BLaER1 (cell line): Measurements from ENCODE around the gene ANKRD28.
"Not testable (repeated sequence)": the region's sequence is repeated elsewhere in the genome, so short reads cannot be mapped to it uniquely, and the experiment has no call there.

Experiments
- H3K27ac ChIP-seq: shearing (Covaris generic); formaldehyde crosslinking; 2 replicates; pipeline ENCODE4 v1.8.1; 2022
- H3K27me3 ChIP-seq: shearing (Covaris generic); formaldehyde crosslinking; 2 replicates; pipeline ENCODE4 v1.8.1; 2022
- H3K36me3 ChIP-seq: shearing (Covaris generic); formaldehyde crosslinking; 2 replicates; pipeline ENCODE4 v1.8.1; 2022
- H3K4me1 ChIP-seq: shearing (Covaris generic); formaldehyde crosslinking; 2 replicates; pipeline ENCODE4 v1.8.1; 2022
- H3K4me2 ChIP-seq: shearing (Covaris generic); formaldehyde crosslinking; 2 replicates; pipeline ENCODE4 v1.8.1; 2022
- H3K4me3 ChIP-seq: shearing (Covaris generic); formaldehyde crosslinking; 2 replicates; pipeline ENCODE4 v1.8.1; 2022
- H3K9ac ChIP-seq: shearing (Covaris generic); formaldehyde crosslinking; 2 replicates; pipeline ENCODE4 v1.8.1; 2022
- H3K9me3 ChIP-seq: shearing (Covaris generic); formaldehyde crosslinking; 2 replicates; pipeline ENCODE4 v1.8.1; 2022
- H4K20me1 ChIP-seq: shearing (Covaris generic); formaldehyde crosslinking; 2 replicates; pipeline ENCODE4 v1.8.1; 2022
- Cebpa-rat ChIP-seq: shearing (Covaris generic); IDR thresholded peaks from 2 replicates; pipeline ENCODE4 v1.8.1; 2022

The ANKRD28 gene

DNA sequence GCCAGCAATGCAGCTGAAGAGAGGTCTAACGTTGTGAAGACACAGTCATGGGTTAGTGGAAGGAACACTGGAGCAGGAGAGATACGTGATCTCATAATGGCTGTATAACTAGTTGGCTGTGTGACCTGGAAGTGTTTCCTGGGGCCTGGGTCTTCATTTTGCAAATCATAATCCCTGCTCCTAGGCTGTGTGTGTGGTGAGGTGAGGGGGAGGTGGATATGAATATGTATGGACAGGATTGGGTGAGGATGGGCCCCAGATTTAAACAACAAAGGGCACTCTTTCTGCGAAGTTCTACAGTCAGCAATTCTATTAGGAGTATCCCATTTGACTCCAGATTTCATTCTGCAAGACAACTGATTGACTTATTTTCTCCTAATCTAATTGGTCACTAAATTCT, 41.3 kb downstream of the ANKRD28 start:
- no peak overlapping the region for H3K27ac ChIP-seq
- no peak overlapping the region for H3K4me2 ChIP-seq
- H3K27me3 ChIP-seq: no peaks in the 10 kb centered on the region
- no peak for TF ChIP-seq Cebpa-rat
- no peak overlapping the region for H3K9ac ChIP-seq
- no peaks in the 10 kb centered on the region for H3K4me1 ChIP-seq
- no peak overlapping the region for H3K4me3 ChIP-seq
- no peaks in the 10 kb centered on the region for H3K9me3 ChIP-seq
- H3K36me3 ChIP-seq: peaks cover 55% of the 10 kb centered on the region
- H4K20me1 ChIP-seq: peaks cover 22% of the 10 kb centered on the region; the same call in 1 of the 2 replicates

DNA sequence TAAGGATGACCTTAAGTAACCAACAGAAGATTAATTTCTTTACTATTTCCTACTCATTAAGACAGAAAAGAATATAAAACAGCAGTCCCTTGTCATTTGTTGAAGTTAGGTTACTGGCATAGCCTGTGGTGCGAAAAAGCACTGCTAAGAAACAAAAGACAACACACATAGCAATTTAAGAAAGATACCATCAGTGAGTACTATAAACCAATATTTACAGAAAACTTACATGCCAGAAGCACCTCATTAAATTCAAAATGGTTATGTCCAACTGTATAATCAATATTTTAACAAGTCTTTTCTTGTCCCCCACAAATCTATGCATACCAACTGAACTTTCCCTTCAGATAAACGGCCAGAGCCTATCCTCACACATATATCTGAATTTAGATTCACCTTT, 42.0 kb downstream of the ANKRD28 start:
- H3K36me3 ChIP-seq: peaks cover 61% of the 10 kb centered on the region
- no peak overlapping the region for H3K9ac ChIP-seq
- H3K4me2 ChIP-seq: no peak overlapping the region
- TF ChIP-seq Cebpa-rat: no peak
- no peaks in the 10 kb centered on the region for H3K27me3 ChIP-seq
- H3K4me3 ChIP-seq: no peak overlapping the region
- H4K20me1 ChIP-seq: peaks cover 22% of the 10 kb centered on the region; the same call in 1 of the 2 replicates
- H3K4me1 ChIP-seq: no peaks in the 10 kb centered on the region
- no peaks in the 10 kb centered on the region for H3K9me3 ChIP-seq
- no peak overlapping the region for H3K27ac ChIP-seq

DNA sequence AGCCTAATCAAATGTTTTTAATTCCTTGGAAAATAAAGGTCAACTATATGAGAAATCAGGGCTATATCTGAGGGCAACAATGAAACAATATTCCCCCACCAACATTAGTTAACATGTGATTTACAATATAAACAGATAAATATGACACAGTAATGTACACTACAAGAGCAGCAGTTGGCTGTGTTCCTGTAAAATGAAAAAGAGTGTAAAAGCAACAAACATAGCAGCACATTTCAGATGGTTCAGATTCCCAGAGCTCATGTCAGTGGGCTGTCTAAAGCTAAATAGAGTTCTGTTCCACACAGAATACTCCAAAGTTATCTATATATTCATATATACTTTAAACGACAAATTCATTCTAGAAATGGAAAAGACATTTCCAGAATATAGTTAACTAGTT, 42.6 kb downstream of the ANKRD28 start:
- Histone ChIP-seq H3K36me3 (peaks cover 67% of the 10 kb centered on the region), H3K27me3 (no peaks in the 10 kb centered on the region), H3K9me3 (peaks cover 5% of the 10 kb centered on the region), H3K4me1 (no peaks in the 10 kb centered on the region), H4K20me1 (peaks cover 22% of the 10 kb centered on the region; the same call in 1 of the 2 replicates), H3K4me3 (no peak overlapping the region), H3K9ac (no peak overlapping the region), H3K27ac (no peak overlapping the region), H3K4me2 (no peak overlapping the region)
- TF ChIP-seq Cebpa-rat: no peak

DNA sequence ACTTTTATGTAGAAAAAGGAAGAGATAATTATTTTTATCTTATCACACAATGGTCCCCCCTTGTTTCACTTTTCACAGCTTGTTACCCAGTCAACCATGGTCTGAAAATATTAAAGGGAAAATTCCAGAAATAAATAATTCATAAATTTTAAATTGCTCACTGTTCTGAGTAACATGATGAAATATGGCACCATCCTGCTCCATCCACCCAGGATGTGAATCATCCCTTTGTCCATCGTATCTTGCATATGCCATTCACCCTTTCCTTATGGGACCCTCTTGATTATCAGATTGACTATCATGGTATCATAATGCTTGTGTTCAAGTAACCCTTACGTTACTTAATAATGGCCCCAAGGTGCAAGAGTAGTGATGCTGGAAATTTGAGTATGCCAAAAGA, 43.7 kb downstream of the ANKRD28 start:
- peaks cover 70% of the 10 kb centered on the region for H3K36me3 ChIP-seq
- no peak for TF ChIP-seq Cebpa-rat
- H3K9ac ChIP-seq: no peak overlapping the region
- H3K9me3 ChIP-seq: peaks cover 12% of the 10 kb centered on the region
- no peak overlapping the region for H3K4me3 ChIP-seq
- H3K4me1 ChIP-seq: no peaks in the 10 kb centered on the region
- H4K20me1 ChIP-seq: 0 out of 2 replicates have a peak, but pooled peaks cover 14% of the 10 kb centered on the region
- H3K27ac ChIP-seq: no peak overlapping the region
- H3K4me2 ChIP-seq: no peak overlapping the region
- no peaks in the 10 kb centered on the region for H3K27me3 ChIP-seq

DNA sequence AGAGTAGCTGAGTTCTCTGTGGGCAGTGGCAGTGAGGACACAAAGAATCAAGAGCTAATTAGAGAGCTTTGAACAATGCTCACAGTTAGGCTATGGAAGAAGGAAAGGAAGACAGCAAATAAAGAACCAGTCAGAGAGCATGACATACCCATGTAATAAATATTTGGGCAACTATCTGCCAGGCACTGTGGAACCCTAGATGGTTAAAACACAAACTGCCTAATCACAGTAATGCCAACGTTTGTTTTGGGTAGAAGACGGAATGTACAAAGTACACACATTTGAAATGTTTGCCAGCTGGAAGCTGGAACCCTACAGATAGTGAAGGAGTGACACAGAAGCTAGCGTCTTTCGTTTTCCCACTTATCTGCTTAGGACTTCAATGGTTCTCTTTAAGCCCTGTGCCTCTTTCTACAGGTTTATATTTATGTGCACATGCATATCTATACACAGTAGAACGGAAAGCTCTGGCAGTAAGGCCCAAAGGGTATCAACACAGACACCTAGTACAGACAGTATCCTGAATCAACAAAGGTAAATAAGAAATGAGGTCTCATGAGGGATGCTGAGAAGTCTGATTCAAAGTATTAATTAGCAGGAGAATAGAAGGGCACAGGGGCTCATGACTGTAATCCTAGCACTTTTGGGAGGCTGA, 44.6 kb downstream of the ANKRD28 start:
- Histone ChIP-seq H4K20me1 (0 out of 2 replicates have a peak, but pooled peaks cover 14% of the 10 kb centered on the region), H3K9ac (no peak overlapping the region), H3K27ac (no peak overlapping the region), H3K4me3 (no peak overlapping the region), H3K4me1 (no peaks in the 10 kb centered on the region), H3K9me3 (peaks cover 20% of the 10 kb centered on the region), H3K4me2 (no peak overlapping the region), H3K36me3 (peaks cover 72% of the 10 kb centered on the region), H3K27me3 (no peaks in the 10 kb centered on the region)
- TF ChIP-seq Cebpa-rat: no peak

DNA sequence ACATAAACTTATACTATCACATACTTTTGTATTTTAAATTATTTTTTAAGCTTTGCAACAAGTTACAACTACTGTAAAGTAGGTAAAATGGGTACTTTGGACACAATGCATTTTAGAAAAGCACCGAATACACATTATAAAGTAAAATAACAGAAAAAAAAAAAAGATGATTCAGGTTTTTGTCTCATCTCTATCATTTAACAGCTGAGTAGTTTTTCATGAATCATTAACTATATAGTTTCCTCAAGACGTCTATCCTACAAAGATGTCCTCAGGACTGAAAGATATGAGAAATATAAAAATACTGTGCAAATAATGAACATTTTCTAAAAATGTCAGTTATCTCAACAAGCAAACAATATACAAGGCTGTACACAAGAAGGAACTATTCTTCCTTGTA, 46.9 kb downstream of the ANKRD28 start:
- no peaks in the 10 kb centered on the region for H3K4me1 ChIP-seq
- no peak overlapping the region for H3K9ac ChIP-seq
- no peak for TF ChIP-seq Cebpa-rat
- H4K20me1 ChIP-seq: 0 out of 2 replicates have a peak, but pooled peaks cover 5% of the 10 kb centered on the region
- H3K4me2 ChIP-seq: no peak overlapping the region
- peaks cover 72% of the 10 kb centered on the region for H3K36me3 ChIP-seq
- peaks cover 28% of the 10 kb centered on the region for H3K9me3 ChIP-seq
- H3K4me3 ChIP-seq: no peak overlapping the region
- no peak overlapping the region for H3K27ac ChIP-seq
- H3K27me3 ChIP-seq: no peaks in the 10 kb centered on the region

DNA sequence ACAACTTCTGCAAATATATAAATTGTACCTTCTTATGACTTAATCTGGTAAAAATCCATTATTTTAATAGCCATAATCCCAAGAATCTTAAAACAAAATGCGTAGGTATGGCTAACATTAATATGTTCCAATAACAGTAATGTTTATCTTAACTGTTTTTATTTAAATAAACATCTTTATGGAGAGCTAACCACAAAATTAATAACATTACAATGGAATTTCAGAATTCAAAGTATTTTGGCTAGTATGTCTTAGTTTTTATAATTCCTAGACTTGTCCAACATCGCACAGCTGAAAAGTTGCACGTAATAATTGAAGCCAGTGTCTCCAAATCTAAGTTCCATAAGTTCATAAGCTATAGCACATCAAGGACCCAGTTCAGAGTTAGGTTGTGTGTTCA, 47.6 kb downstream of the ANKRD28 start:
- no peaks in the 10 kb centered on the region for H3K4me1 ChIP-seq
- H3K9ac ChIP-seq: no peak overlapping the region
- peaks cover 35% of the 10 kb centered on the region for H3K9me3 ChIP-seq
- H3K27me3 ChIP-seq: no peaks in the 10 kb centered on the region
- H3K36me3 ChIP-seq: peaks cover 75% of the 10 kb centered on the region
- H4K20me1 ChIP-seq: no peaks in the 10 kb centered on the region
- no peak overlapping the region for H3K4me3 ChIP-seq
- no peak overlapping the region for H3K27ac ChIP-seq
- no peak for TF ChIP-seq Cebpa-rat
- no peak overlapping the region for H3K4me2 ChIP-seq

DNA sequence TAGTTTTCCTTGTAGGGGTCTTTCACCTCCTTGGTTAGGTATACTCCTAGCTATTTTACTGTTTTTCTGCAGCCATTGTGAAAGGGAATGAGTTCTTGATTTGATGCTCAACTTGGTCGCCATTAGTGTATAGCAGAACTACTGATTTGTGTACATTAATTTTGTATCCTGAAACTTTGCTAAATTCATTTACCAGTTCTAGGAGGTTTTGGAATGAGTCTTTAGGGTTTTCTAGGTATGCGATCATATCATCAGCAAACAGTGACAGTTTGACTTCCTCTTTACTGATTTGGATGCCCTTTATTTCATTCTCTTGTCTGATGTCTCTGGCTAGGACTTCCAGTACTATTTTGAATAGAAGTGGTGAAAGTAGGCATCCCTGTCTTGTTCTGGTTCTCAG, 51.9 kb downstream of the ANKRD28 start:
- H3K9ac ChIP-seq, H3K27me3 ChIP-seq, H3K4me1 ChIP-seq, H3K27ac ChIP-seq, H4K20me1 ChIP-seq, H3K4me3 ChIP-seq, H3K4me2 ChIP-seq: not testable (repeated sequence)
- peaks cover 69% of the 10 kb centered on the region for H3K9me3 ChIP-seq
- peaks cover 76% of the 10 kb centered on the region for H3K36me3 ChIP-seq

DNA sequence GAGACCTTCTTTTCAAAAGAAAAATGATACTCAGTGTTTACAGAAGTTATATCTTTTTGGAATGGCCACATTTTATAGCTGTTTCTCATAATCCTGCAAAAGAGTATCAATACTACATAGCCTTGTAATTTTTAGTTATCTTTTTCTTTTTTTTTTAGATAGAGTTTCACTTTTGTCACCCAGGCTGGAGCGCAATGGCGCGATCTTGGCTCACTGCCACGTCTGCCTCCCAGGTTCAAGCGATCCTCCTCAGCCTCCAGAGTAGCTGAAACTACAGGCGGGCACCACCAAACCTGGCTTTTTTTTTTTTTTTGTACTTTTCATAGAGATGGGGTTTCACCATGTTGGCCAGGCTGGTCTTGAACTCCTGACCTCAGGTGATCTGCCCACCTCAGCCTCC, 53.6 kb downstream of the ANKRD28 start:
- Histone ChIP-seq H3K27me3 (no peaks in the 10 kb centered on the region), H3K9ac (no peak overlapping the region), H3K36me3 (peaks cover 78% of the 10 kb centered on the region), H3K4me2 (no peak overlapping the region), H3K9me3 (peaks cover 74% of the 10 kb centered on the region), H3K4me1 (no peaks in the 10 kb centered on the region), H3K4me3 (no peak overlapping the region), H3K27ac (no peak overlapping the region), H4K20me1 (no peaks in the 10 kb centered on the region)
- TF ChIP-seq Cebpa-rat: no peak

DNA sequence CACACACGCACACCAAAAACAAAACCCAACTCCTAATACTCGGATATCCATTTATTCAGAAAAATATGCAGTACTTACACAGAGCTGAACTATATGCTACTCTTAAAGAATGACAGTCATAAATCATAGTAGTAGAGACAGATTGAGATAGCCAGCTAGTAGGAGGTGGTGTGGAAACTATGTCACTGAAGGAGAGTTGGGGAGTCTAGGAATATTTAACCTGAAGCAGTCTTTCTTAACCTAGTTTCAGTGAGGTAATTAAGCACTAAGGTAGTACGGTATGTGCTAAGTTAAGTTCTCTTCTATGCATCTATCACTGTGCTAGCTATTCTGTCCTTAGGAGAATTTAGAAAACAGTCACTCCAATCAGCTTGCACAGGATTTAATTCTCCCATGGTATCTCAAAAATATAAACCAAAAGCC, 54.2 kb downstream of the ANKRD28 start:
- H3K9ac ChIP-seq: no peak overlapping the region
- no peaks in the 10 kb centered on the region for H3K27me3 ChIP-seq
- H4K20me1 ChIP-seq: no peaks in the 10 kb centered on the region
- H3K4me1 ChIP-seq: no peaks in the 10 kb centered on the region
- H3K4me3 ChIP-seq: no peak overlapping the region
- no peak overlapping the region for H3K27ac ChIP-seq
- peaks cover 79% of the 10 kb centered on the region for H3K36me3 ChIP-seq
- H3K4me2 ChIP-seq: no peak overlapping the region
- TF ChIP-seq Cebpa-rat: no peak
- H3K9me3 ChIP-seq: peaks cover 76% of the 10 kb centered on the region

DNA sequence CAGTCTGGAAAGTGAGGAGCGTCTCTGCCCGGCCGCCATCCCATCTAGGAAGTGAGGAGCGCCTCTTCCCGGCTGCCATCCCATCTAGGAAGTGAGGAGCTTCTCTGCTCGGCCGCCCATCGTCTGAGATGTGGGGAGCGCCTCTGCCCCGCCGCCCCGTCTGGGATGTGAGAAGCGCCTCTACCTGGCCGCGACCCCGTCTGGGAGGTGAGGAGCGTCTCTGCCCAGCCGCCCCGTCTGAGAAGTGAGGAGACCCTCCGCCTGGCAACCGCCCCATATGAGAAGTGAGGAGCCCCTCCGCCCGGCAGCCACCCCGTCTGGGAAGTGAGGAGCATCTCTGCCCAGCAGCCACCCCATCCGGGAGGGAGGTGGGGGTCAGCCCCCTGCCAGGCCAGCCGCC, 55.5 kb downstream of the ANKRD28 start:
- not testable (repeated sequence) for H4K20me1 ChIP-seq, H3K27me3 ChIP-seq, H3K27ac ChIP-seq, H3K4me3 ChIP-seq, H3K4me2 ChIP-seq, H3K4me1 ChIP-seq, H3K9ac ChIP-seq
- peaks cover 86% of the 10 kb centered on the region for H3K9me3 ChIP-seq
- peaks cover 80% of the 10 kb centered on the region for H3K36me3 ChIP-seq

DNA sequence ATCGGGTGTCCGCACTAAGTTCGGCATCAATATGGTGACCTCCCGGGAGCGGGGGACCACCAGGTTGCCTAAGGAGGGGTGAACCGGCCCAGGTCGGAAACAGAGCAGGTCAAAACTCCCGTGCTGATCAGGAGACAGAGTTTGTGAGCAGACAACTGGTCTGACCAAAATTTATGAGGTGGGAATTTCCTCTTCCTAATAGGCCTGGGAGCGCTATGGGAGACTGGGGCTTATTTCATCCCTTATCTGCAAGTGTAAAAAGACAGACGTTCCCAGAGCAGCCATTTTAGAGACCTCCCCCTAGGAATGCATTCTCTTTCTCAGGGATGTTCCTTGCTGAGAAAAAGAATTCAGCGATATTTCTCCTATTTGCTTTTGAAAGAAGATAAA, 59.2 kb downstream of the ANKRD28 start:
- Histone ChIP-seq H3K9me3 (peaks cover 57% of the 10 kb centered on the region), H3K36me3 (peaks cover 86% of the 10 kb centered on the region)
- H3K9ac ChIP-seq, H3K4me2 ChIP-seq, H3K4me1 ChIP-seq, H3K4me3 ChIP-seq, H3K27ac ChIP-seq, H4K20me1 ChIP-seq, H3K27me3 ChIP-seq: not testable (repeated sequence)
